ENCODE data around the gene RCSD1.

RCSD1 gene

DNA sequence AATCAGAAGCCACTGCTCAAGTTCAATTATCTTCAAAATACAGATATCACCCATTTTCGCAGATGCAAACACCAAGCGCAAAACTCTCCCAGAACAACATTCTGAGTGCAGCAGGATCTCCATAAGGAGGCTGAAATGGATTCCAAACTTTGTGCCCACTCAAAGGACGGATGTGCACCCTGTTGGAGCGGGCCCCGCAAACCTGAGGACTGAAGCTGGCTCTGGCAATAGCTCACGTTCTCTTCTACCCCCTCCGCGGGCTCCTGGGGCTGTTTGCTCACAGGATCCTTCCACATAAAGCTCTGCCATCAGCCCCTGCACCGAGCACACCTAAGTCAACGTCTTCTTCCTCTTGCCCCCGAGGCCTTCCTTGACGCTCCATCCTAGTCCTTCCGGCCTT is 11.7 kb upstream of the RCSD1 start:
- no peak for DNase-seq (ENCODE audit: low read depth in 2 of 2)

DNA sequence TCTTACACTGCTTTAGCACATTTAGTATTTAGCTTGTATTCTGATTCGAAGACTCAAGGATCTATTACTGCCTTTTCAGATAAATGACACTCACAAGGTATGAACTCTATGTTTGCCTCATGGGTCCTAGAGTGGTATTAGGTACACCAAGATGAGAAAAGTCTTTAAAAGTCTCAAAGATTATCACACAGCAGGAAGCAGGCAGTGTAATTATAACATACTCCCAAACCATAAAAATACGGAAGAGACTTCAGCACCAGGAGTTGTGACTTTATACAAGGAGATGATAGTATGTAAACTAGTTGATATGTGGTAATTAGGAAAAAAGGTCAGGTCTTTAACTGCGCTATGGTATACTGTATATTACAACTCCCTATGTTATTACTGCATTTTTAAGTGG is 11.2 kb upstream of the RCSD1 start:
- no peak for DNase-seq (ENCODE audit: low read depth in 2 of 2)

DNA sequence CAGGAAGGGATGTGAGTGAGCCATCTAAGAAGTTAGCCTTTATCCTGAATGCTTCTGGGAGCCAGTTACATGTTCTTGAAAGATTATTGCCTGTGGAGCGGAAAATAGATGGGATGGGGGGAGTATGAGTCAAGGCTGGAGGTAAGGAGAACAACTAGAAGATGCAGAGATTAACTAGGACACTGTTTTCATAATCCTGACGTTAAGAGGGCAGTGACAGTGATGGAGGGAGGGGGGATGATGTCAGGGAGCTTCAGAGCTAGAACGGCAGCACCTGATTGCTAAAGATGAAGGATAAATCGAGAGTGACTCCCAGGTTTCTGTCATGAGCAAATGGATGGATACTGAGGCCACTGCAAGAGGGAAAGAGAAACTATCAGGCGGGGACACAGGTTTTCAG is 10.0 kb upstream of the RCSD1 start:
- DNase-seq (ENCODE audit: low read depth in 2 of 2), result no peak

DNA sequence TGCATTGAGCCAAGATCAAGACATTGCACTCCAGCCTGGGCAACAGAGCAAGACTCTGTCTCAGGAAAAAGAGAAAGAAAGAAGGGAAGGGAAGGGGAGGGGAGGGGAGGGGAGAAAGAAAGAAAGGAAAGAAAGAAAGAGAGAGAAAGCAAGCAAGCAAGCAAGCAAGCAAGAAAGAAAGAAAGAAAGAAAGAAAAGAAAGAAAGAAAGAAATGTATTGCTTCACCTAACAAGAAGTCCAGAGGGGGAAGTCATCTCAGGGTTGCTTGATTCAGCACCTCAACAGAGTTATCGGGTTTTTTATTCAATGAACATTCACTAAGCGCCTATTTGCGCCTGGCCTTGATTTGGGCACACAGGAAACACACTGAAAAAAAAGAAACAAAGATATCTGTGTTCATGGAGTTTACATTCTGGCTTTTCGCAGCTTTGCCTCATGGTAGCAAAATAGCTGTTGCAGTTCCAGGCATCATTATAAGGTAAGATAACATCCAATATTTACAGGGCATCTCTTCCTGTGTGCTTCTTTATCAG is 8.2 kb upstream of the RCSD1 start:
- no peak for DNase-seq (ENCODE audit: low read depth in 2 of 2)

DNA sequence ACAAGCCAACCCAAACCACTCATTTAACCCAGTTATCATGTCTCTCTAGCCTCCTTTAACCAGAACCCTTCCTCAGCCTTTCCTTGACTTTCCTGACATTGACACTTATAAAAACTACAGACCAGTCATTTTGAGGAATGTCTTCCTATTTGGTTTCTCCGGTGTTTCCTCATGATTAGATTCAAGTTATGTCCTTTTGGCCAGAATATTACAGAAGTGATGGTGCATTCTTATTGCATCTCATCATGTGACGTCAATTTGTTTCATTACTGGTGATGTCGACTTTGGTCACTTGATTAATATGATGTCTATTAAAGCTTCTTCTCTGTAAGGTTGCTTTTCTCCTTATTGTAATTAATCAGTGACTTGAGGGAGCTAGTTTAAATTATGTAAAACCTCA is 6.1 kb upstream of the RCSD1 start:
- no peak for DNase-seq (ENCODE audit: low read depth in 2 of 2)

DNA sequence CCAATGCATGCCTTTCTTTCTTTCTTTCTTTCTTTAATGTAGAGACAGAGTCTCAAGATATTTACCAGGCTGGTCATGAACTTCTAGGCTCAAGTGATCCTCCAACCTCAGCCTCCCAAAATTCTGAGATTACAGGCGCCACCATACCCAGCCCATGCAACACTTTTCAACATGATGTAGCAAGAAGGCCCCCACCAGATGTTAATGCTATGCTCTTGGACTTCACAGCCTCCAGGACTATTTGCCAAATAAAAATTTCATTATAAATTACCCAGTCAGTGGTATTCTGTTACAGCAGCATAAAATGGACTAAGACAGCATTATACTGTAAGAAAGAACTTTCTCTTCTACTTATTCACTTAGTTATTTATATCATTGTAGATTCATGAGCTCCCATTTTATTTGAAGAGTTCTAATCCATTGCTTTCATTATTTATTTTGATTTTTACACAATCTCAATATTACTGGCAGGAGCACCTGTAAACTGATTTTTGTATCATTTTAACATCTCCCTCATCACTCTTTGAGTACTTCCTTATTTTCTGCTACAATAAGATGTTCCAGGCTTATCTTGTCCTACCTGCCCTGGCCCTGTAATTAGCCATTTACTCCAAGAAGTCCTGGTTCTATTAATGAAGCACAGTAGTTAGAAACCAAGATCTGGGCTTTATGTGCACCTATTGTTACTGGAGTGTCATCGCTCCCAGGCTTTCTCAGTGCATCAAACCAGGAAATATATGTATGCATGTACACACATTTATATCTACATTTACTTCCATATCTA is 4.8 kb upstream of the RCSD1 start:
- no peak for DNase-seq (ENCODE audit: low read depth in 2 of 2)

DNA sequence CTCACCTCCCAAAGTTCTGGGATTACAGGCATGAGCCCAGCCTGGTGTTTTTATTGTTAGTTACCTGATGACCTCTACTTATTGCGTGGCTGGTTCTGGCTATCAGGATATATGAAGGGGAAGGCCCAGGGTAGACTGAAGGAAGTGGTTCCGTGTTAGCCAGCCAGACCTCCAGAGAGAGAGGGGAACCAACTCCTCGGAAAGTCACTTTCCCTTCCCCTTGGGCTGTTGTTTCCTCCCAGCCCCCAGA is 2.5 kb upstream of the RCSD1 start:
- no peak for DNase-seq (ENCODE audit: low read depth in 2 of 2)

DNA sequence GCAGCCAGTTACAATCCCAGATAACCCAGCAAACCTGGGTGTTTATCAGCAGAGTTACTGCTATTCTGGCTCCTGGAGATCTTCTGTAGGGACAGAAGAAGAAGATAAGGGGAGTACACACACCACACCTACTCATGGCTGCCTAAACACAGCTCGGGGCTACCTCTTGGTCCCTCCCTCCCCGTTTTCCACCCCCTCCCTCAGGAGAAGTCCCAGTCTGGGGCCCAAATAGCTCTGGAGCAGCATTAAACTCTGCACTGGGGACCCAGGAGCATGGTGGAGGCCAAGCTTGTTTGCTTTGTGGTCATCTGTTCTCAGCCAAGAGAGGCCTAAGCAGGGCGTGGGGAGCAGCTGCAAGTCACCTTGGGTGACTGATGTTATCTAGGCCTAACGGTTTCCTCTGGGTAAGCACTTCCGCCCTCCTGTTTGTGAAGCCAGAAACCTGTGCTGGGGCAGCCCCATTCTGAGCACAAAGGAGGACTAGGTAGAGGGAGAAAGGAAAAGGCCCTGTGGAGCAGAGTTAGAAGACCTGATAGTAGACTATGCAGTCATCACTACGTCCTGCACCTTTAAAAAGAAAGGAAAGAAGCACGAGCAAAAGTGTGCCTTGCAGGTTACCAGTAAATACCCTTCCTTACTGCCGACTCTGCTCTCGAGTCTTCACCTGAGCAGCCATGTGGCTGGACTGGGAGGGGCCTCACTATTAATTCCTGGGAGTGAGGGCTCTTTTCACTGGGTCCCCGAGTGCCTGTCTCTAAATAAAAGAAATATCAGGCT is 2.0 kb upstream of the RCSD1 start:
- peak in 1 of 2 donors; percentile 35 for DNase-seq (ENCODE audit: low read depth in 2 of 2)

DNA sequence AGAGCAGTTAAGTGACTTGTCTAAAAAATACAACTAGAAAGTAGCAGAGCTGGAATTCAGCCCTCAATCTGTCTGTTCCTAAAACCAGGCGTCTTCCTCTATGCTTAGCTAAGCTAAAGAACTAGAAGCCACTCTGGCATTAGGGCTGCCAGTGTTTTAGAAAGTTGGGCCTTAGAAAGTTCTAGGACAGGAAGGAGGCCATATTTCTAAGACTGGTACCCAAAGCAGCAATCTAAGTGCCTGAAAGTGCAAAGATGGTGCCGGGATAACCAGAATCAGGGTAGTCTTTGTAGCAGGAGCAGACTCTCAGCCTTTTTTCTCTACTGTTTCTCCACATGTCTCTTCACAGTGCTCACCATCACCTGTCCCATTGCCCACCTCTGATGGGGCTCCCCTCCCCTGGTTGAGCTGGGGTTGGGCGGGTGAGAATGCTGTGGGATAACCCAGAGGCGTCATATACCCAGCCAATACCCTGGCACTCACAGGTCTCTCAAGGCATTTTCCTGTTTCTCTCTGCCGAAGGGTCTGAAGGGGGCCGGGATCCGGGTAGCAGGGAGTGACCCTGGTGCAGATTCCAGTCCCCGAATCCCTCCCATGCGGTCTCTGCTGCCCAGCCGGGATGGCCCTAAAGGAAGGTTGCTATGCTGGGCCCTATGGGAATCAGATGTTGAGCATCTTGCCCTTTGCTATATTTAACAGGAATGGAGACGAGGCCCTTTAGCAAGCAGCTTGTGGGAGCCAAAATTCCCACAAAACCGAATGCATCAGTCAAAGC is 1.1 kb upstream of the RCSD1 start:
- DNase-seq (ENCODE audit: low read depth in 2 of 2), result no peak

DNA sequence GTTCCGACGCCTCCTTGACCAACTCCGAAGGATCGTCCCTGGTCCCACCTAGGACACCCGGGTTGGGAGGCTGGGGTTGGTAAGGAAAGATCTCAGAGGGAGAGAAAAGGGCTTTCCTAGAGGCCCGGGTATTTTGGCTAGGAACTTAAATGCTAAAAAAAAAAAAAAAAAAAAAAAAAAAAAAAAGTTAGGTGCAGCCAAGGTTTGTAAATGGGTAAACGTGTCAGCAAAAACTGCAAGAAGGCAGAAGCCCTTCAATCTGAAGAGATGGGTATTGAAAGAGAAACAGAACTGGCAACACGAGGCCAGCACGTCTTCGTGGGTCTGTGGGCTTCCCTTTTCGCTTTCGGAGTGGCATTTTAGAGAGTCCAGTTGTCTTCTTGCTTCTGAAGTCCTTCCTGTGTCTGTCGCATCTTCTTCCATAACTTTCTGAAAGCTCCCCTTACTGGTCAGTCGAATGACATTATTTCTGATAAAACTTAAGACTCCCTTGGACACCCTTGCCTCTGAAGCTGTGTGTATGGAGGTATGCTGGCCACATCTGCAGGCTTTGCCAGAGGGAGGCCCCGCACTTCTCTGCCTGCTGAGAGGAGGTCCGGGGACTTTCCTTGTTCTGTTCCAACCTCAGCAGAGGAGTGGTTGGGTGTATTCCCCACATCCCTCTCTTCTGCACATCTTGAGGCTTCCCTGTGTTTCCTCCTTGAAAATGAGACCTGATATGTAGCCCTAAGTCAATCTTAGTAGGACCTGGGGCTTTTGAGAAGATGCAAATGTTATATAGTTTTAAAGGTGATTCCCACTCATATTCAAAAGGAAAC is 745 bp downstream of the RCSD1 start:
- DNase-seq (ENCODE audit: low read depth in 2 of 2), result no peak

DNA sequence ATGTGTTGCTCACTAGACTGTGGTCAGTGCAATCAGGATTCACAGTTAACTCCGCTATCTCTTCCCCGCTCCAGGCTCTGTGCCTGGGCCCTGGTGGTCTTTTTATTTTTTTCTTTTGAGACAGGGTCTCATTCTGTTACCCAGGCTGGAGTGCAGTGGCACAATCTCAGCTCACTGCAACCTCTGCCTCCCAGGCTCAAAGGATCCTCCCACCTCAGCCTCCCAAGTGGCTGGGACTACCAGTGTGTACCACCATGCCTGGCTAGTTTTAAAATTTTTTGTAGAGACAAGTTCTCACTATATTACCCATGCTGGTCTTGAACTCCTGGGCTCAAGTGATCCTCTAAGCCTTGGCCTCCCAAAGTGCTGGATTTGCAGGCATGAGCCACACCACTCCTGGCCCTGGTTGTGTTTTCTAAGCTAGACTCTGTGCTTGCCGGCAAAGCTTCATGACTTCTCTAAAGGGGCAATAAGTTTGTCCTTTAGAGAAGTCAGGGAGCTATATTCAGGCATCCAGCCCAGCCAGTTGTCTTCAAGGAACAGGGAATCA is 1.4 kb downstream of the RCSD1 start:
- DNase-seq (ENCODE audit: low read depth in 2 of 2), result no peak

DNA sequence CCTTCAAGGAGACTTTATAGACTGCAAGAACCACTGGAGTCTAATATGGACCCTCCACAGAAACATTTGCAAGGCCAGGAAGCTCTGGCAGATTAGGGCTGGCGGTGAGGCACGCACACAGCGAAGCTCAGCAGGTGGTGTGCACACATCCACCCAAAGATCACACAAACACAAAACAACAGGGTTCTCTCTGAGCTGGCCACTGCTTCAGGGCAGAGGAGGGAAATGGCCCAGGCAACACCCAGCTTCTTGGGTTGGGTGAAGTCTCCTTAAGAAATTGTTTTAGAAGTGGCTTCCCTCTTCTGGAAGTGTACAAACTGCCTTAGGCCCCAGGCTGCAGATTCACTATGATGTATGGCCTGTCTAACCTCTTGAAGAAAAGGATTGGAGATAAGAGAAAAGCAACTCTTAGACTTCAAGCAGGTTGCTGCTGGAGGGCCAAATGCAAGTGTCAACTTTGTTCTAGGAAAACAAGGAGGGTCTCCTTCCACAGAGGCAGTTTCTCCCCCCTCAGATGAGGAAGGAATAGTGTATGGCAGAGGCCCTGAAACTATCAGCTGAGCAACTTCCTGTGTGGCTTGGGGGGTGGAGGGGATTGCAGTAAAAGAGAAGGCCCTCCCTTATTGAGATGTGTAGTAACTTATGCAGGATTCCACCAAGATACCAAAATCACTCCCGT is 2.0 kb downstream of the RCSD1 start:
- no peak for DNase-seq (ENCODE audit: low read depth in 2 of 2)

DNA sequence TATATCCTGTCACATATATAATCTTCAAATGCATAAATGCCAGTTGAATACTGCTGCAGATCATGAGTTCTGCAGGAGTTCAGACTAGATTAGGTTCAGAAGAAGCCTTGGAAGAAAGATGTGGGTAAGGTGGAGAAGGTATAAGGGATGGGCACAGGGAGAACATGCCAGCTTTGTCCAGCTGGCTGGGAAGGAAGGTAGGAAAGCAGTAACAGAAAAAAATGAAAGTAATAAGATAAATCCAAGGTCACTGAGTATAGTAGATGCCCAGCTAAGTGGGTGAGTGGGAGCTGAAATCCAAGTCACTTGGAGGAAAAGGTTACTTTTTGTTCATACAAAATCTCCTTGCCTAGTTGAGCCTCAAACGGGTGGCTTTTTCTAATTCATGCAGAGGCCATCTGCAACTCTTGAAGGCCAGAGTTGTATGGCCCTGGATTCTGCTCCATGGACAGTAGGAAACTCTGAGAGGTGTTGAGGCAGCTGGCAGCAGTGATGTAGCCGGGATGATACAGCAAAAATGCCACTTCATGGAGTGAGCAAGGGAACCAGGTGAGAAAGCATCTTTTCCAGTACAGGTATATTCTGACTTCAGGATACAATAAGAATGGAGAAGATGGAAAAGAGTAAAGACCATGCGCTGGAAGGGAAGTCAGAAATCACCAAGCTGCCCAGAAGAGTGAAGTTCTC is 3.4 kb downstream of the RCSD1 start:
- no peak for DNase-seq (ENCODE audit: low read depth in 2 of 2)

DNA sequence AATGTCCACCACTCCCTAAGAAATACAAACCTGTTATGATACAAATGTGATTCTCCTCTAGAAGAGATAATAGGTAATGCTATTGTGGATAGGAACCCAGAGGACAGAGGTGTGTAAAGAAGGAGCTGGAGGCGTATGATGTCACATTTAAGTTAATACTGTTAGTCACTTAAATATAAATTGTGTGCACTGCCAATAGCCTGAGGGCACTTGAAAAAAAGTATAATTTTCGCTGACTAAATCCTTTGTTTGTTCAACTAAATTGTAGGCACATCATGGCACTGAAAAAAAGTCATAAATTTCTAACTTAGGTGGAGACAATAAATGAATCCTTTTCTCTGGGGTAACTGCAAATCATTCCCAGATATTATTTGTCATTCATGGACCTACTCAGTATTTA is 4.4 kb downstream of the RCSD1 start:
- DNase-seq (ENCODE audit: low read depth in 2 of 2), result no peak

DNA sequence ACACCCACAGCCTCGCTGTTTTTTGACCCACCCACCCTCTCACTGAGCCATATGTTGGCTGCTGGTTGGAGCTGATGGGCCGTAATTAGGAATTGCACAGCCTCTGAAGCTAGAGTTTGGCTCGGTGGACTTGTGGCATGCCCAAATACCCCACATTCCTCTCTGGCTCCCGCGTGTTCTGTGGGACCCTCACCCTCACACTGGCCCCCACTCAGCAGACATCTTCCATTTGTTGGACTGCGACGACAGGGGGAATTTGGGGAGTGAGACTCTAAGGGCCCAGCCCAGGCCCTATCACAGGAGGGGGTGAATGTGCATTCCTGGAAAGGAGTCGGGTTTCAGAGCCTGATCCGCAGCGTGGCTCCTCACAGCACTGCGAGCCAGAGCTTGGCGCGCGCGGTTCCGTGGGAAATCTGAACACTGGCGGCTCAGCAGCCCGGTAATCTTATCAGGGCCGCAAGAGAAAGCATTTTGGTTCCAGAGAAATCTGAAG is 5.2 kb downstream of the RCSD1 start:
- DNase-seq (ENCODE audit: low read depth in 2 of 2), result no peak

DNA sequence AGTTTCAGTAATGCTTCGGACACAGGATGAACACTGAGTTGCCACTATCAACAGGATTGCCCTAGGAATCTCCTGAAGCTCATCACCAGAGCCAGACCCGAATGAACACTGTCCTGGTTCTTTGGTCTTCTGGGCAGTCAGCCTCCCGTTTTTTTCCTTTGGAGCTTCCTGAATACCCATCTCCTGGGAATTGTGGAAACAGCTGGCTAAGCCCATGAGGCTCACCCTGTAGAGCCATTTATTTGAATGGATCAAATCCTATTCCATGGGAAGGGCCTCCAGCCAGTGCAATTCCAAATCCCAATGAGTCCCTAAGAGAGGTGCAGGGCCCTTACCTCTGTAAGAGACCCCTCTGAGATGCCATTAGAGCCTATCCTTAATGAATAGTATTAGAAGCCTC is 5.9 kb downstream of the RCSD1 start:
- DNase-seq (ENCODE audit: low read depth in 2 of 2), result no peak

DNA sequence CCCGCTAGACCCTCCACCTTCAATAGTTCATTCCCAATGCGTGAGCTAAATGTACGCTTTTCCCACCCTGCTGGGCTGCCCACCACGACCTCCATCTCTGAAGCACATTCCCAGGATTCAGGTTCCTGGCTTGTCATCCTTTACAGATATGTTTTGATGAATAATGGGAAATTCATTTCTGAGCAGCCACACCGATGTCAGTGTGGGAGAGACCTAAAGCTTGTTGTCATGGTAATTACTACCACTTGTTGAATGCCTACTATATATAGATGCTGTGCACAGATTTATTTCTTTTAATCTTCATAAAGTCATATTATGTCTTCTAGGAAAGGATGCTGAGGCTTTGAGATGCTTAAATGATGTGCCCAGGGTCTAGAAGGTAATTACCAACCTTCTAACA is 8.0 kb downstream of the RCSD1 start:
- DNase-seq (ENCODE audit: low read depth in 2 of 2), result no peak

DNA sequence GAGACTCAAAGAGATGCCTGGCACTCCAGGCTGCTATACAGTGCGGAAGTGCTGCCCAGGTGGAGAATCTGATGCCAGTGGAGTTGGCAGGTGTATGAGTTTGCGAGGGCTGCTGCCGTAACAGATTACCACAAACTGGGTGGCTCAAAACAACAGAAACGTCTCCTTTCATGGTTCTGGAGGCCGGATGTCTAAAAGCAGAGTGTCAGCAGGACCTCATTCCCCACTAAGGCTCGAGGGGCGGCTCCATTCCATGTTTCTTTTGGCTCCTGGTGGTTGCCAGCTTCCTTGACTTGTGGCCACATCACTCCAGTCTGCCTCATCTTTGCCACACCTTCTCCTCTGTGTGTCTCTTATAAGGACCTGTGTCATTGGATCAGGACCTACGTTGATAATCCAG is 10.0 kb downstream of the RCSD1 start:
- no peak for DNase-seq (ENCODE audit: low read depth in 2 of 2)

DNA sequence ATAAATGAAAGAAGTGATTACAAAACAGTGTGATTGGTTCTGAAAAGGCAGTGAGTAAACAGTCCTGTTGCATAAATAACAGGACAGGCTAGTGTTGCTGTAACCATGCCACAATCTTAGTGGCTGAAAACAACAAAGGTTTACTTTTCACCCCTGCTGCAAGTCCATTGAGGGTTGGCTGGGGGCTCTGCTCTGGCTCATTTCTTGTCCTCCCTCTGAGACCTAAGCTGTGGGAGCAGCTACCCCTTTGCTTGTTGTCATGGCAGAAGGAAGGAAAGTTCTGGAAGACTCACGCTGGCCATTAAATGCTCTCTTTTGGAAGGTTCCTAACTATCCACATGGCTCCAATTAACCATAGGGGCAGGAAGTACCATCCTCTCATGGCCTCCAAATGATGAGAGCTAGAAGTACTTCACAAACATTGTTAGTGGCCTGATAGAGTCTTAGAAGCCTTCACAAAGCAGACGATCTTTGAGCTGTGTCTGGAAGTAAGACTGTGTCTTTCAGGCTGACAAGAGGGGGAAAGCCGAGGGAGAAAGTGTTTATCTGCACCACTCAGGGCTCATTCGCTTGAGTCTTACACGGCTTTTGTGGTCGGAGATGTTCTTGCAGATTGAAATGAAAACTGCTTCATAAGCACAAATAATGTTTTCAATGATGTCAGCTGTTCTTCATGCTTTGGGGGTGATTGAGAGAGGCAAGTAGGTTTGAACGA is 11.9 kb downstream of the RCSD1 start:
- DNase-seq (ENCODE audit: low read depth in 2 of 2), result no peak

DNA sequence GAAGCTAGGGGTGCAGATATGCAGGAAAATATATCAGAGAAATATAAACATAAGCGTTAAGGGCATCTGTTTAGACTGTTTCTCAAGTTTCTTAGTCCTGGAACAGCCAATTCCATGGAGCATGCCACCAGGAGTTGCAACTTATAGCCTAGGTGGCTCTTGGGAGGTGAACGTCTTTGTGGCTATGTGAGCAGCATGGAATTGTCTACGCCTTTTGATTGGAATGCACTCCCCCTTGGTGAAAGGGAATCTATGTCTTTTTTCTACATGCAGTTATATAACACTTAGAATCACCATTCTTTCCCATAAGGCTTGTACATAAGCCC is 12.4 kb downstream of the RCSD1 start:
- no peak for DNase-seq (ENCODE audit: low read depth in 2 of 2)

Data from stimulated activated CD4-positive, alpha-beta T cell treated with anti-CD3 and anti-CD28 coated beads, Interleukin-1b, Interleukin-23, amount 100 ng/mL, for 1 hour (primary cell).